IMR-90 (cell line): ENCODE measurements around the gene SYT8. TPM values are rescaled to one million over a fixed set of nuclear protein-coding genes. Genes with fewer than 3 reads are reported as not detected.

Experiments
- ATAC-seq: fragments of 200-7000 bp; cut with Tn5 transposase; 2 replicates; pipeline ENCODE4 v1.9.1; 2020; ENCODE audit warnings: low read depth, mild to moderate bottlenecking, moderate library complexity
- BruUV-seq: library from RNA; stranded (reverse); fragments of 400-500 nt; replicated peaks from 2 replicates; lab custom pipeline; 2021; lab: Mats Ljungman, UMichigan
- CTCF ChIA-PET: fragments of 300-600 bp; formaldehyde crosslinking; extraction: SDS; loops from one replicate; lab custom pipeline; 2021; ENCODE audit warnings: antibody characterized with exemption; lab: Yijun Ruan, JAX
- POLR2A ChIA-PET: fragments of 300-600 bp; sonication (Branson Sonifier 250); formaldehyde crosslinking; loops from one replicate; lab custom pipeline; 2022; ENCODE audit warnings: antibody characterized with exemption; ENCODE audit not compliant: unreplicated experiment; lab: Charles Lee
- DNase-seq: peaks from one replicate; pipeline ENCODE4 v3.0.0; 2013
- H2AFZ ChIP-seq: replicated peaks from 2 replicates; pipeline ENCODE3; 2013; ENCODE audit warnings: low read length, mild to moderate bottlenecking; ENCODE audit not compliant: poor library complexity
- H2AK5ac ChIP-seq: 2 replicates; pipeline ENCODE4 v1.6.1; 2013; ENCODE audit warnings: low read depth, low read length, inconsistent platforms
- H2AK9ac ChIP-seq: replicated peaks from 2 replicates; pipeline ENCODE3; 2013; ENCODE audit warnings: mild to moderate bottlenecking, low read depth, low read length, moderate library complexity; ENCODE audit not compliant: poor library complexity
- H2BK120ac ChIP-seq: 2 replicates; pipeline ENCODE4 v1.6.1; 2013; ENCODE audit warnings: low read depth, low read length, inconsistent platforms
- H2BK15ac ChIP-seq: 3 replicates; pipeline ENCODE4 v1.6.1; 2013; ENCODE audit warnings: low read depth, low read length, inconsistent platforms
- H2BK20ac ChIP-seq: 2 replicates; pipeline ENCODE4 v1.6.1; 2013; ENCODE audit warnings: low read depth, mild to moderate bottlenecking, inconsistent platforms, low read length, moderate library complexity
- H2BK5ac ChIP-seq: 2 replicates; pipeline ENCODE4 v1.6.1; 2013; ENCODE audit warnings: mild to moderate bottlenecking, low read depth, low read length, inconsistent platforms; ENCODE audit not compliant: poor library complexity, severe bottlenecking
- H3K14ac ChIP-seq: replicated peaks from 2 replicates; pipeline ENCODE4 v1.6.1; 2013; ENCODE audit warnings: low read depth, low read length, inconsistent platforms
- H3K18ac ChIP-seq: 2 replicates; pipeline ENCODE4 v1.6.1; 2013; ENCODE audit warnings: low read depth, low read length, control low read depth
- H3K23ac ChIP-seq: 2 replicates; pipeline ENCODE4 v1.6.1; 2013; ENCODE audit warnings: low read depth, low read length, inconsistent platforms
- H3K27ac ChIP-seq: 2 replicates; pipeline ENCODE4 v1.5.1; 2013; ENCODE audit warnings: mild to moderate bottlenecking, control low read depth, low read length; ENCODE audit not compliant: insufficient read depth
- H3K27me3 ChIP-seq: 2 replicates; pipeline ENCODE4 v1.6.1; 2013; ENCODE audit warnings: low read length; ENCODE audit not compliant: control insufficient read depth, insufficient read depth
- H3K36me3 ChIP-seq: 2 replicates; pipeline ENCODE4 v1.6.1; 2013; ENCODE audit warnings: low read length, mixed read lengths; ENCODE audit not compliant: control insufficient read depth, insufficient read depth
- H3K4ac ChIP-seq: 2 replicates; pipeline ENCODE4 v1.6.1; 2013; ENCODE audit warnings: low read depth, low read length, inconsistent platforms
- H3K4me1 ChIP-seq: 2 replicates; pipeline ENCODE4 v1.6.1; 2013; ENCODE audit warnings: low read length, mixed read lengths; ENCODE audit not compliant: control insufficient read depth, insufficient read depth
- H3K4me2 ChIP-seq: 2 replicates; pipeline ENCODE4 v1.6.1; 2013; ENCODE audit warnings: low read depth, mild to moderate bottlenecking, control low read depth, low read length, moderate library complexity
- H3K4me3 ChIP-seq: 2 replicates; pipeline ENCODE4 v1.5.1; 2013; ENCODE audit warnings: low read depth, mild to moderate bottlenecking, control low read depth, low read length, moderate library complexity; ENCODE audit not compliant: insufficient read depth
- H3K56ac ChIP-seq: 2 replicates; pipeline ENCODE4 v1.6.1; 2013; ENCODE audit warnings: low read length, inconsistent platforms; ENCODE audit not compliant: insufficient read depth; ENCODE audit errors: extremely low read depth
- H3K79me1 ChIP-seq, 2 experiments: 2 replicates each; pipeline ENCODE4 v1.6.1; 2013; ENCODE audit warnings: low read length in 2 of 2, inconsistent platforms in 1 of 2, low read depth in 1 of 2
- H3K9ac ChIP-seq: 2 replicates; pipeline ENCODE4 v1.6.1; 2013; ENCODE audit warnings: low read depth, low read length, control low read depth
- H3K9me1 ChIP-seq: 2 replicates; pipeline ENCODE4 v1.6.1; 2013; ENCODE audit warnings: low read length, inconsistent platforms; ENCODE audit not compliant: insufficient read depth
- H3K9me3 ChIP-seq: 2 replicates; pipeline ENCODE4 v1.6.1; 2013; ENCODE audit warnings: low read length; ENCODE audit not compliant: control insufficient read depth, insufficient read depth
- H4K20me1 ChIP-seq: 2 replicates; pipeline ENCODE4 v1.6.1; 2013; ENCODE audit warnings: low read length, inconsistent platforms; ENCODE audit not compliant: insufficient read depth
- H4K5ac ChIP-seq: 2 replicates; pipeline ENCODE4 v1.6.1; 2013; ENCODE audit warnings: mild to moderate bottlenecking, low read depth, low read length, control low read depth
- H4K8ac ChIP-seq, 2 experiments: 2 replicates each; pipeline ENCODE4 v1.6.1; 2013; ENCODE audit warnings: low read depth in 2 of 2, low read length in 2 of 2, control low read depth in 1 of 2, inconsistent platforms in 1 of 2
- H4K91ac ChIP-seq: 2 replicates; pipeline ENCODE4 v1.6.1; 2013; ENCODE audit warnings: low read depth, low read length, inconsistent platforms; ENCODE audit not compliant: insufficient read depth
- BHLHE40 ChIP-seq: fragments of 150-350 bp; IDR thresholded peaks from 2 replicates; pipeline ENCODE4 v1.6.1; 2016; ENCODE audit warnings: mild to moderate bottlenecking, low read depth, low read length
- CEBPB ChIP-seq: IDR thresholded peaks from 2 replicates; pipeline ENCODE4 v1.6.1; 2012; ENCODE audit warnings: low read depth, low read length, improper control_type of control experiment
- ELK1 ChIP-seq: fragments of 150-350 bp; IDR thresholded peaks from 2 replicates; pipeline ENCODE4 v1.6.1; 2016; ENCODE audit warnings: low read depth, mild to moderate bottlenecking, low read length, moderate library complexity, borderline replicate concordance
- FOS ChIP-seq: fragments of 150-350 bp; IDR thresholded peaks from 2 replicates; pipeline ENCODE4 v1.6.1; 2016; ENCODE audit warnings: low read depth, low read length
- NFE2L2 ChIP-seq: fragments of 150-350 bp; IDR thresholded peaks from 2 replicates; pipeline ENCODE4 v1.6.1; 2016; ENCODE audit warnings: low read depth, mild to moderate bottlenecking, low read length
- POLR2A ChIP-seq: IDR thresholded peaks from 2 replicates; pipeline ENCODE4 v1.6.1; 2012; ENCODE audit warnings: mild to moderate bottlenecking, low read depth, low read length
- RAD21 ChIP-seq: IDR thresholded peaks from 2 replicates; pipeline ENCODE4 v1.6.1; 2012; ENCODE audit warnings: low read length, improper control_type of control experiment
- RFX5 ChIP-seq: IDR thresholded peaks from 2 replicates; pipeline ENCODE4 v1.8.0; 2012; ENCODE audit warnings: low read depth, mild to moderate bottlenecking, low read length, moderate library complexity
- USF2 ChIP-seq: fragments of 150-350 bp; IDR thresholded peaks from 2 replicates; pipeline ENCODE4 v1.6.1; 2017; ENCODE audit warnings: mild to moderate bottlenecking, antibody characterized with exemption, low read length, low read depth
- WGBS, 2 experiments: methylation state at CpG; one replicate each; pipeline versions ENCODE4 v1.1.5 to v1.1.7; 2013; ENCODE audit warnings: missing lambda C conversion rate in 2 of 2; ENCODE audit not compliant: insufficient read length in 1 of 2; ENCODE audit errors: extremely low coverage in 2 of 2; 5-methylcytosine and 5-hydroxymethylcytosine counted together
- dilution Hi-C: fragments of 300-500 bp; cut with HindIII; formaldehyde crosslinking; loops from one replicate; pipeline ENCODE4 v1.14.3; 2018; ENCODE audit warnings: low sequenced_read_pairs; ENCODE audit not compliant: unreplicated experiment
- in situ Hi-C: fragments of 300-500 bp; cut with MboI; formaldehyde crosslinking; loops from 3 replicates; pipeline ENCODE4 v1.14.3; 2019; ENCODE audit warnings: low sequenced_read_pairs, inconsistent platforms, mixed read lengths
- intact Hi-C: fragments of 100-400 bp; cut with micrococcal nuclease; formaldehyde crosslinking; loops from 2 replicates; pipeline ENCODE4 v1.10.0; 2022
- polyA plus RNA-seq, 3 experiments: library from polyadenylated mRNA; depleted of rRNA; stranded (reverse); fragments of >200 nt; gene quantifications; 2 replicates each; pipeline ENCODE4 v1.2.3, GENCODE V29; 2012; ENCODE audit warnings: low replicate concordance in 1 of 3
- total RNA-seq: library from RNA; depleted of rRNA; stranded (reverse); fragments of >200 nt; gene quantifications from 2 replicates; pipeline ENCODE4 v1.2.3, GENCODE V29; 2012

SYT8 gene
- total and polyA plus RNA-seq, 2 of the 4 experiments (the other 2 are of a cell fraction) = not detected

GRCh38 chr11:1823376-1824220 is 11.2 kb upstream of the SYT8 start (continued):
- no peak for TF ChIP-seq CEBPB

- no peak overlapping the region for H4K5ac ChIP-seq
- BruUV-seq = no TSS peak
- no peak overlapping the region for H3K27ac ChIP-seq
- no peak for ATAC-seq
- no peak overlapping the region for H3K56ac ChIP-seq
- dilution Hi-C loops = no loop called here
- no peak overlapping the region for H2BK20ac ChIP-seq
- H4K91ac ChIP-seq = no peak overlapping the region
- no peaks in the 10 kb centered on the region for H4K20me1 ChIP-seq
- no peaks in the 10 kb centered on the region for H3K9me1 ChIP-seq
- no peak overlapping the region for H3K4me3 ChIP-seq
- in situ Hi-C loops = loop anchor here (5.0 kb wide), 1 partner anchor 127 kb away; the partner anchor contains the start of gene KRTAP5-6
- no peak overlapping the region for H3K4me2 ChIP-seq
- H3K9ac ChIP-seq = no peak overlapping the region
- no peak overlapping the region for H3K18ac ChIP-seq
- H3K36me3 ChIP-seq = no peaks in the 10 kb centered on the region
- H3K23ac ChIP-seq = no peak overlapping the region
- H3K4ac ChIP-seq = no peak overlapping the region
- H2BK120ac ChIP-seq = no peak overlapping the region
- no peak overlapping the region for H4K8ac ChIP-seq
- H2BK5ac ChIP-seq = no peak overlapping the region
- TF ChIP-seq RAD21 (no peak), RFX5 (no peak), FOS (no peak), BHLHE40 (no peak), ELK1 (no peak), NFE2L2 (no peak), POLR2A (no peak), USF2 (no peak)
- POLR2A ChIA-PET = no interaction called here
- WGBS, 2 experiments = 91% methylated on average over 19 of the region's 23 CpGs; no CpG with 5 or more reads in 1 of the 2 experiments
- H2AFZ ChIP-seq = peak overlapping the region; percentile 24
- 0 out of 2 replicates have a peak overlapping the region, but pooled peaks have one; percentile 2 for H2AK5ac ChIP-seq
- no peak for DNase-seq
- intact Hi-C loops = loop anchor here (5.0 kb wide), 1 partner anchor 172 kb away; no protein-coding TSS in a partner anchor
- no peaks in the 10 kb centered on the region for H3K9me3 ChIP-seq
- H3K14ac ChIP-seq = no peak overlapping the region
- H2BK15ac ChIP-seq = no peak overlapping the region
- no peaks in the 10 kb centered on the region for H3K79me1 ChIP-seq
- H3K4me1 ChIP-seq = peaks cover 13% of the 10 kb centered on the region
- H2AK9ac ChIP-seq = no peak overlapping the region
- peaks cover 7% of the 10 kb centered on the region; the same call in 1 of the 2 replicates for H3K27me3 ChIP-seq
- CTCF ChIA-PET = interaction anchor here (0.5 to 0.8 kb wide), 2 partner anchors 24 to 103 kb away, joined by 3 to 4 read pairs; no protein-coding TSS in a partner anchor
Measured at GRCh38 chr11:1824221-1825038, 10.4 kb upstream of the SYT8 start.
